Fibroblast of peridontal ligament (primary cell): ENCODE measurements around the gene DUSP22.
"Not testable (repeated sequence)": the region's sequence is repeated elsewhere in the genome, so short reads cannot be mapped to it uniquely, and the experiment has no call there.

Experiments used
- DNase-seq: peaks from one replicate; pipeline ENCODE4 v3.0.0-alpha.2; 2010; ENCODE audit errors: extremely low read depth

DUSP22 gene

DNA sequence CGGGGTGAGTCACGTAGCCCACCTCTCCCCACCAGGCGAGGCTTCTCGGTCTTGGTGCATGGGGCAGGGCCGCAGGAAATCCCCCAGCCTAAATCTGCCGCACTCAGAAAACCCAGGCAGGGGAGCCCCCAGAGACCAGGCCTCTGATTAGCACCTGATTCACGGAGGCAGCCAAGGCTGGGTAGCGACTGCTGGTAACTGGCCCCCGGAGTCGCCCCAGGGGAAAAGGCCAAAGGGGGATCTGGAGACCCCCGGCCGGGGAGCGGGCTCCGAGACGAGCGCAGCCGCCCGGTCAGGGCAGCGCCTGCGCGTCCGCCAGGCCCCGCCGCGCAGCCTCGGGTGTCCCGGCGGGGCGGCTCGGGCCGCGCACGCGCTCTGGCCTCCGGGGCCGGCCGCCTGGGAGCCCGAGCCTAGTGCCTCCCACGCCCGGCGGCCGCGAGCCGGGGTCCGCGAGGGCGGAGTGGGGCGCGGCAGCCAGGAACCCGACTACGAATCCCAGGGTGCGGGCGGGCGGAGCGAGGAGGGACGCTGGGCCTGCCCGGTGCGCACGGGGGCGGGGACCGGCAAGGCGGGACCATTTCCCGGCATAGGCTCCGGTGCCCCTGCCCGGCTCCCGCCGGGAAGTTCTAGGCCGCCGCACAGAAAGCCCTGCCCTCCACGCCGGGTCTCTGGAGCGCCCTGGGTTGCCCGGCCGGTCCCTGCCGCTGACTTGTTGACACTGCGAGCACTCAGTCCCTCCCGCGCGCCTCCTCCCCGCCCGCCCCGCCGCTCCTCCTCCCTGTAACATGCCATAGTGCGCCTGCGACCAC is at the start of gene DUSP22:
DUSP22 (plus strand) TSS at position 791 of the 809 bp plus-strand sequence. CDS start 53 bp downstream, outside the sequence.
- DNase-seq, result peak; percentile 68

GRCh38 chr6:246352-246751 is 45.9 kb upstream of the DUSP22 start:
- DNase-seq, result no peak

DNA sequence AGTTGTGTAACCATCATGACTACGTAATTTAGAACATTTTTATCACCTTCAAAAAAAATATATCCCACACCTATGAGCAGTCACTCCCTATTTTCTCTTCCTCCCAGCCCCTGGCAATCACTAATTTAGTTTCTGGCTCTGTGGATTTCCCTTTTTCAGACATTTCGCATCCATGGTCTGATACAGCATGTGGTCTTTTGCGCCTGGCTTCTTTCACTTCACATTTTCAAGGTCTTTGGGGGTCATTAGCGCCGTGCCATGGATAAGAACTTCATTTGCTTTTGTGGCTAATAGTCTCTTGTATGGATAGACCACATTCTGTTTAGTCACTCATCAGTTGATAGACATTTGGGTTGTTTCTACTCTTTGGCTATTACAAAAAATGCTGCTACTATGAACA is 44.9 kb upstream of the DUSP22 start:
- no peak for DNase-seq

DNA sequence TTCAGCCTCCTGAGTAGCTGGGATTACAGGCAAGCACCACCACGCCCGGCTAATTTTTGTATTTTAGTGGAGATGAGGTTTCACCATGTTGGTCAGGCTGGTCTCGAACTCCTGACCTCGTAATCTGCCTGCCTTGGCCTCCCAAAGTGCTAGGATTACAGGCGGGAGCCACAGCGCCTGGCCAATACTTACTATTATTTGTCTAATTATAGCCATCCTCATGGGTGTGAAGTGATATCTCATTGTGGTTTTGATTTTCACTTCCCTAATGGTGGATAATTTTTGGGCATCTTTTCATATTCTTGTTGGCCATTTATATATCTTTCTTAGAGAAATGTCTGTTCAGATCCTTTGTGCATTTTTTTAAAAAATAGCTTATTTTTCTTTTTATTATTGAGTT is 44.2 kb upstream of the DUSP22 start:
- DNase-seq, result not testable (repeated sequence)

- DNase-seq, result no peak
These were observed 41.6 kb upstream of the DUSP22 start for GRCh38 chr6:250676-251075.

DNA sequence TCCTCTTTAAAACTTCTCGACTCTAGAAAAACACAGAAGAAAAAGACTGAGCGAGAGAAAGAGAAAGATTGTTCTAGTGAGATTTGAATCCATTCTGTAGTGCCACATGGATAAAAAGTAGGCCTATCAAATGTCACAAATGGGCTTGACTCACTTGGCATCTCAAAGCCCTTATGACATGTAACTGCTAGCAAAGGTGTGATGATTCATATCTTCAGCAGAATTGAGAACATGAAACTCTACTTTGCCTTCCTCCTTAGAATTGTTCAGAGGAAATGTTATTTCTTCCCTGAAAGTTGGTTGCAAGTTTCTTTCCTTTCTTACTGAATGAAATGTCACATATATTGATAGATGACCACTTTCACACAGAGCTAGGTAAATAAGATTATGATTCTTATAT is 40.4 kb upstream of the DUSP22 start:
- no peak for DNase-seq

GRCh38 chr6:252775-253535 is 39.3 kb upstream of the DUSP22 start:
- DNase-seq, result no peak

DNA sequence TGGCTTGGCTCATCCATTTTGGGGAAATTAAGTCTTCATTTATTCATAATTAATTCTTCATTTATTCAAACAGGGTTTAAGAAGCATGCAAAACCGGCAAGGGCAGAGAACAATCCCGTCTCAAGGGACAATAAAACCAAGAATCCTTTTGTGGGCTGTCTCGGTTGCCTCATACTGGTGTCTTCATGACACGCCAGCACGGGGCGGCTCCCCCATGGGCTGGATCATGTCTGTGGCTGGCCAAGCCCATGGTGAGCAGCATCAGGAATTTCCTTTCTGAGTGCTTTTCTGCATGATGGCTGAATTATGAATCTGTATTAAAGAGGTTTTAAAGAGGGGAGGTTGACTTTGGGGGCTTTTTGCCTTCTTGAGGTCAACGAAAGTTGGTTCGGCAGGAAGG is 38.3 kb upstream of the DUSP22 start:
- DNase-seq, result no peak

GRCh38 chr6:255041-255750 is 37.1 kb upstream of the DUSP22 start:
- no peak for DNase-seq

DNA sequence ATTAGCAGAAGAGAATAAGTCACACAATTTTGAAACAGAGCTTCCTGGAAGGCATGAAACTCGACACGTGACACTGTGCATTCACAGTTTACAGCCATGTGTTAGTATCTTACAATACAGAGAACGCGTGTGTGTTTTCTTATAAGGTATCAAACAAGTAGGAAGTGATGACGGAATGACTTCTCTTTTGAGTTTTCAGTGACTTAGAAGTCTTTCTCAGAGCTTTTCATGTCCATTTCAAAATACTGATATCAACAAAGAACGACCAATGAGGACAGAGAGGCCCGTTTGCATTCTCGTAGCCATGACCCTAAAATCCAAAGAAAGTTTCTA is 36.6 kb upstream of the DUSP22 start:
- no peak for DNase-seq

- no peak for DNase-seq
These were observed 36.1 kb upstream of the DUSP22 start for GRCh38 chr6:256169-256568.

GRCh38 chr6:257031-257725 is 35.1 kb upstream of the DUSP22 start:
- peak; percentile 58 for DNase-seq

GRCh38 chr6:257774-258173 is 34.5 kb upstream of the DUSP22 start:
- no peak for DNase-seq

GRCh38 chr6:259316-259715 is 33.0 kb upstream of the DUSP22 start:
- no peak for DNase-seq

GRCh38 chr6:259901-260508 is 32.3 kb upstream of the DUSP22 start:
- no peak for DNase-seq

GRCh38 chr6:264626-265025 is 27.7 kb upstream of the DUSP22 start:
- DNase-seq, result no peak

DNA sequence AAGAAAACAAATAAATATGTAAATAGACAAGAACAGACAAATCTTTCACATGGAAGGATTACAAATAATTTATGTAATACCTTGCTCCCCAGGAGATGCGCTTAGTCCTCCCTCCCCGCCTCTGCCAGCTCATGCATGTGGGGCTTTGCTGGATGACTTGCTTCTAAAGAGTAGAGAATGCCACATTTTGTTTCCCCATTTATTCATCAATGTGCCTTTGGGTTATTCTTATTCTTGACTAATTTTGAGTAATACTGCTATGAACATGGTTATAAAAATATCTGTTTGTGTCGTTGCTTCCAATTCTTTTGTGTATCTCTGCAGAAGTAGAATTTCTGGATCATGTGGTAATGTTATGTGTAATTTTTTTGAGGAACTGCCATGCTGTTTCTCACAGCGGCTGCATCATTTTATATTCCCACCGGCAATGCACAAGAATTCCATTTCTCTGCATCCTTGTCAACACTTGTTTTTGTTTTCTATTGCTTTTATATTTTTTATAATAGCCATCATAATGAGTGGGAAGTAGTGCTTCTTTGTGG is 23.8 kb upstream of the DUSP22 start:
- no peak for DNase-seq

- peak; percentile 15 for DNase-seq
These were observed 18.7 kb upstream of the DUSP22 start for GRCh38 chr6:273551-274058.

DNA sequence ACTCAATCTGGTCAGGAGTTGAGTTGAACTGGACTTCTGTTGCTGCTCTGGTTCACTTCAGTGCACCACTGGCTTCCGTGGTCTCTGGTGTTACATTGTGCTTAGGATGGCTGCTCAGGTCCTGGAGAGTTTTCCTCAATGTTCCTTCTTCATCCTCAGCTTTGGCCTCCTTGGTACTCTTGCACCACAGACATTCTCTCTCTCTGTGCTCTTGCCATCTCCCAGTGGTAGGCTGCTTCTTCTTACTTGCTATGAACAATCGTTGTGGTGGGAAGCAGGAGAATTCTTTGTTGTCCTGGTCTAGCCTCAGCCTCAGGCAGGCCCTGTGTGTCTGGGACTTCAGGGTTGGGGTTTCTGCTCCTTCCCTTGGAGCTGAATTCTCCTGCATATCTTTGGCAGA is 14.5 kb upstream of the DUSP22 start:
- DNase-seq, result no peak

- no peak for DNase-seq
These were observed 13.8 kb upstream of the DUSP22 start for GRCh38 chr6:278494-278893.
